Measurements from ENCODE around the gene COG8. TPM values are rescaled to one million over a fixed set of nuclear protein-coding genes. Genes with fewer than 3 reads are reported as not detected.

Gene COG8
- polyA plus RNA-seq, 2 donors = 12.9 to 13.5 TPM

- Histone ChIP-seq H3K27me3 (ENCODE audit: control insufficient read depth in 1 of 2, insufficient read depth in 2 of 2, low read length in 2 of 2) (no peaks in the 10 kb centered on the region), H3K4me1 (ENCODE audit: control insufficient read depth in 2 of 2, insufficient read depth in 2 of 2, low read length in 1 of 2) (no peaks in the 10 kb centered on the region), H3K4me3 (ENCODE audit: low read depth in 1 of 2, low read length in 2 of 2) (no peak overlapping the region), H3K27ac (ENCODE audit: low read depth in 2 of 2, low read length in 1 of 2) (no peak overlapping the region), H3K9me3 (ENCODE audit: control insufficient read depth in 2 of 2, insufficient read depth in 1 of 2, low read depth in 1 of 2, low read length in 1 of 2) (no peaks in the 10 kb centered on the region), H3K36me3 (ENCODE audit: control insufficient read depth in 2 of 2, insufficient read depth in 2 of 2, low read length in 1 of 2) (no peaks in the 10 kb centered on the region)
- 86% methylated on average over 4 of the region's 4 CpGs for WGBS, 2 donors
Observed at GRCh38 chr16:69283851-69284250, 55.5 kb downstream of the COG8 start.

DNA sequence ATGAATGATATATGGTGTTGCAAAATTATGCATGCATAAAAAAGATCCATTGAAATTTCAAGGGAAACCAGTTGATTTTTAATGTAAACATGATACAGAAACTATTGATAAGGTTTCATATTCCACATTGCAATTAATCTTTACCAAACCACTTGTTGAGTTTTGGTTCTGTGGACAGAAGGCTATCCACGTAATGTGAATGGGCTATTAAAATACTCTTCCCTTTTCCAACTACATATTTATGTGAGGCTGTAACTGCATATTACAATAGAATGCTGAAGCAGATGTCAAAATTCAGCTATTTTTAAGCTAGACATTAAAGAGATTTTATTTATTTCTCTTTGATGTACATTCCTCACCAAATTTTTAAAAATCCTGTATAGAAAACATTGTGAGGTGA lies 62.0 kb downstream of the COG8 start:
- Histone ChIP-seq H3K4me3 (ENCODE audit: low read depth in 1 of 2, low read length in 2 of 2) (no peak overlapping the region), H3K9me3 (ENCODE audit: control insufficient read depth in 2 of 2, insufficient read depth in 1 of 2, low read depth in 1 of 2, low read length in 1 of 2) (no peaks in the 10 kb centered on the region), H3K36me3 (ENCODE audit: control insufficient read depth in 2 of 2, insufficient read depth in 2 of 2, low read length in 1 of 2) (peaks cover 0 to 2% of the 10 kb centered on the region in 2 donors), H3K27ac (ENCODE audit: low read depth in 2 of 2, low read length in 1 of 2) (no peak overlapping the region), H3K4me1 (ENCODE audit: control insufficient read depth in 2 of 2, insufficient read depth in 2 of 2, low read length in 1 of 2) (no peaks in the 10 kb centered on the region), H3K27me3 (ENCODE audit: control insufficient read depth in 1 of 2, insufficient read depth in 2 of 2, low read length in 2 of 2) (no peaks in the 10 kb centered on the region)
- 63 to 78% methylated on average over 1 of the region's 1 CpG for WGBS, 2 donors

Other genes starting within 250 kb of the COG8 start
- gene HAS3, start 233.9 kb downstream of the COG8 start, polyA plus RNA-seq = 10 to 100 TPM in 1 of 2 donors, 1 to 10 TPM in 1; 9.3 to 12.0 TPM
- gene CHTF8, start 207.0 kb downstream of the COG8 start, polyA plus RNA-seq = 10 to 100 TPM; 18.8 to 43.5 TPM
- 10 to 100 TPM; 15.5 to 29.8 TPM for gene UTP4, start 206.9 kb downstream of the COG8 start, polyA plus RNA-seq
- 1 to 10 TPM; 4.3 to 4.4 TPM for gene SNTB2, start 152.4 kb downstream of the COG8 start, polyA plus RNA-seq
- 10 to 100 TPM; 24.1 to 24.4 TPM for gene VPS4A, start 28.2 kb downstream of the COG8 start, polyA plus RNA-seq
- gene PDF, start 9.0 kb downstream of the COG8 start, polyA plus RNA-seq = 10 to 100 TPM in 1 of 2 donors, 1 to 10 TPM in 1; 3.9 to 16.9 TPM
- 10 to 100 TPM; 16.4 to 22.3 TPM for gene NIP7, start 208 bp upstream of the COG8 start, polyA plus RNA-seq
- gene TMED6, start 12.2 kb upstream of the COG8 start, polyA plus RNA-seq = under 1 TPM in 1 of 2 donors, not detected in 1; 0.33 TPM
- 1 to 10 TPM; 5.6 to 9.1 TPM for gene TERF2, start 46.4 kb upstream of the COG8 start, polyA plus RNA-seq
- gene CYB5B, start 85.1 kb upstream of the COG8 start, polyA plus RNA-seq = 10 to 100 TPM; 41.1 to 64.9 TPM
- gene NFAT5, start 226.4 kb upstream of the COG8 start, polyA plus RNA-seq = 1 to 10 TPM; 2.7 to 6.5 TPM